SK-N-SH treated with all-trans-retinoic acid at 6 μM for 48 hours (cell line): ENCODE results near the gene MATN4.

Source experiments
- ATAC-seq: fragments of 200-7000 bp; cut with Tn5 transposase; 3 replicates; pipeline ENCODE4 v1.9.1; 2020; ENCODE audit warnings: mild to moderate bottlenecking, moderate library complexity
- ARNTL ChIP-seq: fragments of 450-650 bp; formaldehyde crosslinking; IDR thresholded peaks from 2 replicates; pipeline ENCODE4 v1.5.0; 2020; ENCODE audit warnings: low read depth, mild to moderate bottlenecking, moderate library complexity, borderline replicate concordance
- ESRRG ChIP-seq: fragments of 250-450 bp; sonication (Bioruptor Pico); IDR thresholded peaks from 2 replicates; pipeline ENCODE4 v1.6.1; 2021; ENCODE audit warnings: mild to moderate bottlenecking
- GLIS3 ChIP-seq: fragments of 250-450 bp; sonication (Bioruptor Pico); IDR thresholded peaks from 2 replicates; pipeline ENCODE4 v1.5.0; 2020; ENCODE audit warnings: mild to moderate bottlenecking, moderate library complexity
- ISL1 ChIP-seq: fragments of 250-450 bp; sonication (Bioruptor Pico); IDR thresholded peaks from 2 replicates; pipeline ENCODE4 v2.1.2; 2022; ENCODE audit warnings: mild to moderate bottlenecking, moderate library complexity
- OSR1 ChIP-seq: fragments of 250-450 bp; sonication (Bioruptor Pico); IDR thresholded peaks from 2 replicates; pipeline ENCODE4 v1.8.0; 2022; ENCODE audit warnings: moderate library complexity, mild to moderate bottlenecking, inconsistent platforms
- PPARA ChIP-seq: fragments of 250-450 bp; sonication (Bioruptor Pico); IDR thresholded peaks from 2 replicates; pipeline ENCODE4 v1.5.0; 2020; ENCODE audit warnings: mild to moderate bottlenecking, borderline replicate concordance
- RARB ChIP-seq: fragments of 250-450 bp; sonication (Bioruptor Pico); IDR thresholded peaks from 2 replicates; pipeline ENCODE4 v1.8.0; 2021; ENCODE audit warnings: mild to moderate bottlenecking, moderate library complexity
- SNAI2 ChIP-seq: fragments of 250-450 bp; sonication (Bioruptor Pico); IDR thresholded peaks from 2 replicates; pipeline ENCODE4 v1.5.0; 2020; ENCODE audit warnings: mild to moderate bottlenecking, moderate library complexity
- TCF4 ChIP-seq: fragments of 250-450 bp; sonication (Bioruptor Pico); IDR thresholded peaks from 2 replicates; pipeline ENCODE4 v1.8.0; 2021; ENCODE audit warnings: mild to moderate bottlenecking, moderate library complexity, borderline replicate concordance
- TOX ChIP-seq: fragments of 250-450 bp; sonication (Bioruptor Pico); IDR thresholded peaks from 2 replicates; pipeline ENCODE4 v1.8.0; 2021; ENCODE audit warnings: mild to moderate bottlenecking, moderate library complexity, borderline replicate concordance
- ZC3H10 ChIP-seq: fragments of 250-450 bp; sonication (Bioruptor Pico); IDR thresholded peaks from 2 replicates; pipeline ENCODE4 v1.5.1; 2021; ENCODE audit warnings: mild to moderate bottlenecking, moderate library complexity
- ZFP3 ChIP-seq: fragments of 250-450 bp; sonication (Bioruptor Pico); IDR thresholded peaks from 2 replicates; pipeline ENCODE4 v1.5.0; 2020; ENCODE audit warnings: mild to moderate bottlenecking, moderate library complexity
- ZFP30 ChIP-seq: fragments of 450-650 bp; formaldehyde crosslinking; IDR thresholded peaks from 2 replicates; pipeline ENCODE4 v1.5.0; 2022; ENCODE audit warnings: mild to moderate bottlenecking, moderate library complexity
- ZNF565 ChIP-seq: fragments of 450-650 bp; formaldehyde crosslinking; conservative IDR thresholded peaks from 2 replicates; pipeline ENCODE4 v1.5.0; 2020; ENCODE audit warnings: low read depth, mild to moderate bottlenecking, moderate library complexity
- ZNF8 ChIP-seq: fragments of 450-650 bp; formaldehyde crosslinking; IDR thresholded peaks from 2 replicates; pipeline ENCODE4 v1.5.0; 2020; ENCODE audit warnings: mild to moderate bottlenecking, moderate library complexity
- TF ChIP-seq, protein P1 (sequence below): fragments of 250-450 bp; sonication (Bioruptor Pico); IDR thresholded peaks from 2 replicates; pipeline ENCODE4 v1.8.0; 2021; ENCODE audit warnings: low read depth, mild to moderate bottlenecking, moderate library complexity, borderline replicate concordance
- TF ChIP-seq, protein P2 (sequence below): fragments of 250-450 bp; sonication (Bioruptor Pico); IDR thresholded peaks from 2 replicates; pipeline ENCODE4 v1.8.0; 2020; ENCODE audit warnings: mild to moderate bottlenecking, moderate library complexity, borderline replicate concordance
- TF ChIP-seq, protein P3 (sequence below): fragments of 250-450 bp; sonication (Bioruptor Pico); IDR thresholded peaks from 2 replicates; pipeline ENCODE4 v1.5.1; 2020; ENCODE audit warnings: low read depth, mild to moderate bottlenecking, moderate library complexity
- TF ChIP-seq, protein P4 (sequence below): fragments of 250-450 bp; sonication (Bioruptor Pico); IDR thresholded peaks from 2 replicates; pipeline ENCODE4 v1.5.1; 2021; ENCODE audit warnings: mild to moderate bottlenecking, moderate library complexity

Gene MATN4

DNA sequence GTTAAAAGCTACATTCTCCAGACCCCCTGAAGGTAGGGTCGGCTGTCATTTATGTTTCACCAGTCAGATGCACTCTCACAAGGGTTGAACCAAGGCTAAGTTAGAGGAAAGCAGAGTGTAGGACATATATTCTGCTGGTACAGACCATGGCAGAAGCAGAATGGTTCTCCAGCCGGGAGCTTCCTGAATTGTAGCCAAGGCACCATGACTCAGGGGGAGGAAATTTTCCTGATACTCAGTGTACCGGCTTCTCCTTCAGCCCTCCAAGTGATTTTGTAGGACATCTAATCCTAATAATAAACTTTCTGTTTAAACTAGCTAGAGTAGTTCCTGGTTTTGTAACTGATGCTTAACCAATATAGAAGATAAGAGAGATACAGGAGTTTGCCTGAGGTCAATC, 39.6 kb downstream of the MATN4 start:
- no peak for TF ChIP-seq RARB (CRISPR knock-in tag)
- no peak for TF ChIP-seq ISL1 (CRISPR knock-in tag)
- TF ChIP-seq ESRRG (CRISPR knock-in tag): no peak
- no peak for TF ChIP-seq ZC3H10
- TF ChIP-seq PPARA (CRISPR knock-in tag): no peak
- no peak for TF ChIP-seq ZNF565
- no peak for TF ChIP-seq ZNF8 (CRISPR knock-in tag)
- TF ChIP-seq ARNTL (CRISPR knock-in tag): no peak
- TF ChIP-seq TCF4 (CRISPR knock-in tag): no peak
- no peak for ATAC-seq

DNA sequence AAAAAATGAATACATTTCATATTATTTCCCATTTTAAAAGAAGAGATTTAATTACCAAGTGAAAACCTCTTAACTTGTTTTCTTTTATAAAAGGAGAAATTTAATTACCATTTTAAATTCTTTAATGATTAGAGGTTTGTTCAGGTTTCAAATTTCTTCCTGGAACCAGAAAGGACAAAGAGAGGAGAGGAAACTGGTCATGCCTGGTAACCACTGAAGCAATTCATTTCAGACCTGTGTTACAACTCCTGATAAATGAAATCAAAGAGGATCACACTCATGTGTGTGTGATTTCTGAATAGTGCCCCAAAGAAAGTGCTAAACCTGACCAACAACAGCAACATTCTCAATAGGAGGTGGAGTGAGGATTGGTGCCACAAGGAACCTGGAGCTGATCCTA, 41.1 kb downstream of the MATN4 start:
- ATAC-seq: no peak
- TF ChIP-seq, protein P1, sequence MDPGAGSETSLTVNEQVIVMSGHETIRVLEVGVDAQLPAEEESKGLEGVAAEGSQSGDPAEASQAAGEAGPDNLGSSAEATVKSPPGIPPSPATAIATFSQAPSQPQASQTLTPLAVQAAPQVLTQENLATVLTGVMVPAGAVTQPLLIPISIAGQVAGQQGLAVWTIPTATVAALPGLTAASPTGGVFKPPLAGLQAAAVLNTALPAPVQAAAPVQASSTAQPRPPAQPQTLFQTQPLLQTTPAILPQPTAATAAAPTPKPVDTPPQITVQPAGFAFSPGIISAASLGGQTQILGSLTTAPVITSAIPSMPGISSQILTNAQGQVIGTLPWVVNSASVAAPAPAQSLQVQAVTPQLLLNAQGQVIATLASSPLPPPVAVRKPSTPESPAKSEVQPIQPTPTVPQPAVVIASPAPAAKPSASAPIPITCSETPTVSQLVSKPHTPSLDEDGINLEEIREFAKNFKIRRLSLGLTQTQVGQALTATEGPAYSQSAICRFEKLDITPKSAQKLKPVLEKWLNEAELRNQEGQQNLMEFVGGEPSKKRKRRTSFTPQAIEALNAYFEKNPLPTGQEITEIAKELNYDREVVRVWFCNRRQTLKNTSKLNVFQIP: no peak
- TF ChIP-seq, protein P2, sequence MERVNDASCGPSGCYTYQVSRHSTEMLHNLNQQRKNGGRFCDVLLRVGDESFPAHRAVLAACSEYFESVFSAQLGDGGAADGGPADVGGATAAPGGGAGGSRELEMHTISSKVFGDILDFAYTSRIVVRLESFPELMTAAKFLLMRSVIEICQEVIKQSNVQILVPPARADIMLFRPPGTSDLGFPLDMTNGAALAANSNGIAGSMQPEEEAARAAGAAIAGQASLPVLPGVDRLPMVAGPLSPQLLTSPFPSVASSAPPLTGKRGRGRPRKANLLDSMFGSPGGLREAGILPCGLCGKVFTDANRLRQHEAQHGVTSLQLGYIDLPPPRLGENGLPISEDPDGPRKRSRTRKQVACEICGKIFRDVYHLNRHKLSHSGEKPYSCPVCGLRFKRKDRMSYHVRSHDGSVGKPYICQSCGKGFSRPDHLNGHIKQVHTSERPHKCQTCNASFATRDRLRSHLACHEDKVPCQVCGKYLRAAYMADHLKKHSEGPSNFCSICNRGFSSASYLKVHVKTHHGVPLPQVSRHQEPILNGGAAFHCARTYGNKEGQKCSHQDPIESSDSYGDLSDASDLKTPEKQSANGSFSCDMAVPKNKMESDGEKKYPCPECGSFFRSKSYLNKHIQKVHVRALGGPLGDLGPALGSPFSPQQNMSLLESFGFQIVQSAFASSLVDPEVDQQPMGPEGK (CRISPR knock-in tag): no peak
- TF ChIP-seq TCF4 (CRISPR knock-in tag): no peak
- no peak for TF ChIP-seq ZC3H10
- TF ChIP-seq ZFP30 (CRISPR knock-in tag): no peak
- no peak for TF ChIP-seq ZNF8 (CRISPR knock-in tag)
- no peak for TF ChIP-seq TOX (CRISPR knock-in tag)
- TF ChIP-seq ZFP3 (CRISPR knock-in tag): no peak
- TF ChIP-seq ZNF565: no peak
- no peak for TF ChIP-seq ARNTL (CRISPR knock-in tag)
- no peak for TF ChIP-seq PPARA (CRISPR knock-in tag)
- no peak for TF ChIP-seq ISL1 (CRISPR knock-in tag)
- TF ChIP-seq ESRRG (CRISPR knock-in tag): no peak
- TF ChIP-seq SNAI2 (CRISPR knock-in tag): no peak

DNA sequence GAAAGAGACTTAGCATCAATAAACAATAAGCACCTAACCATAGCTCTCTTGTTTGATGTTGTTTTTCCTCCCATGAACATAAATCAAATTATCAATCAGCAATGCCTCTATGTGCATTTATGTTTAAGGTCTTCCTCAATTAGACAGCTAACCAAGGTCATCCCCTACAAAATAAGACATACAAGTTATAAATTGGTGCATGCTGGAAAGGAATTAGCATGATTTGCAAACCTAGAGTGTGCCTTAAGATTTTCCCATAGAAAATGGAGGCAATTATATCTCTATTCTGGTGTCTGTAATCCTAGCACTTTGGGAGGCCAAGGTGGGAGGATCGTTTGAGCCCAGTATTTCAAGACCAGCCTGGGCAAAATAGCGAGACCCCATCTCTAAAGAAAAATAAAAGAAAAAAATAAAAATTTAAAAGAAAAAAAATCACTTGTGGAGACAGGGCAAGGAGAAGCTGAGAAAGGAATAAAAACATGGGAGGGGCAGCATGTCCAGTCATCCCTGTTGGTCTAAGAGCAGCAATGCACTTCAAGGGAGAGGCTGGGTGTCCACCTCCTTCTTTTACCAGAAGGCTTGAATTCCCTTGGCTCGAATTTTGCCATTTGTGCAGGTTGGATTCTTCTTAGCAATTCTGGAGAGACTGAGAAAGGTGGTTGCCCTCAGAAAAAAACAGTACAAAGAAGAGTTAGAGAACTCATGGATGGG, 44.4 kb downstream of the MATN4 start:
- TF ChIP-seq ISL1 (CRISPR knock-in tag): no peak
- TF ChIP-seq, protein P3, sequence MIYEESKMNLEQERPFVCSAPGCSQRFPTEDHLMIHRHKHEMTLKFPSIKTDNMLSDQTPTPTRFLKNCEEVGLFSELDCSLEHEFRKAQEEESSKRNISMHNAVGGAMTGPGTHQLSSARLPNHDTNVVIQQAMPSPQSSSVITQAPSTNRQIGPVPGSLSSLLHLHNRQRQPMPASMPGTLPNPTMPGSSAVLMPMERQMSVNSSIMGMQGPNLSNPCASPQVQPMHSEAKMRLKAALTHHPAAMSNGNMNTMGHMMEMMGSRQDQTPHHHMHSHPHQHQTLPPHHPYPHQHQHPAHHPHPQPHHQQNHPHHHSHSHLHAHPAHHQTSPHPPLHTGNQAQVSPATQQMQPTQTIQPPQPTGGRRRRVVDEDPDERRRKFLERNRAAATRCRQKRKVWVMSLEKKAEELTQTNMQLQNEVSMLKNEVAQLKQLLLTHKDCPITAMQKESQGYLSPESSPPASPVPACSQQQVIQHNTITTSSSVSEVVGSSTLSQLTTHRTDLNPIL: no peak
- TF ChIP-seq OSR1: no peak
- no peak for TF ChIP-seq TOX (CRISPR knock-in tag)
- no peak for TF ChIP-seq RARB (CRISPR knock-in tag)
- no peak for TF ChIP-seq ZNF565
- no peak for TF ChIP-seq ZC3H10
- TF ChIP-seq ZFP30 (CRISPR knock-in tag): no peak
- TF ChIP-seq TCF4 (CRISPR knock-in tag): no peak
- TF ChIP-seq, protein P1: no peak
- TF ChIP-seq ESRRG (CRISPR knock-in tag): no peak
- ATAC-seq: no peak

DNA sequence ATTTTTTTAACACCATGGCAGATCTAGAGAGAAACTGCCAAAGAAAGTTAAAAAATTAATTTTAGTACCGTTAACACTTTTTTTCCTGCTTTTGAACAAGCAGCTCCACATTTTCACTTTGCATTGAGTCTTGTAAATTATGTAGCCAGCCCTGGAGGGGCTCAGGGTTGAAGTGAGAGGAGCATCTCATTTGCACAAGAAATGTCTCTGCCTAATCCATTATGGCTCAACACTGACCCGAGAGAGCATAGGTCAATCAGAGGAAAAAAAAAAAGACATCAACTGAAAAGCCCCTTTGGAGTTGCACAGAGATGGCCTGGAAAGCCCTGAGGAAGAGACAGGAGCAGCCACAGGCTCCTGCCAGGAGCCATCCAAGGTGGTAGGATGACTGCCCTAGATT, 49.4 kb downstream of the MATN4 start:
- no peak for ATAC-seq
- TF ChIP-seq ZFP30 (CRISPR knock-in tag) (no peak), TOX (CRISPR knock-in tag) (no peak), PPARA (CRISPR knock-in tag) (no peak), OSR1 (no peak), ZFP3 (CRISPR knock-in tag) (no peak), GLIS3 (CRISPR knock-in tag) (no peak), ARNTL (CRISPR knock-in tag) (no peak), TCF4 (CRISPR knock-in tag) (no peak), ISL1 (CRISPR knock-in tag) (no peak), ZNF565 (no peak), RARB (CRISPR knock-in tag) (no peak), SNAI2 (CRISPR knock-in tag) (no peak)
- TF ChIP-seq, protein P1: no peak
- TF ChIP-seq, protein P2 (CRISPR knock-in tag): no peak
- TF ChIP-seq, protein P4, sequence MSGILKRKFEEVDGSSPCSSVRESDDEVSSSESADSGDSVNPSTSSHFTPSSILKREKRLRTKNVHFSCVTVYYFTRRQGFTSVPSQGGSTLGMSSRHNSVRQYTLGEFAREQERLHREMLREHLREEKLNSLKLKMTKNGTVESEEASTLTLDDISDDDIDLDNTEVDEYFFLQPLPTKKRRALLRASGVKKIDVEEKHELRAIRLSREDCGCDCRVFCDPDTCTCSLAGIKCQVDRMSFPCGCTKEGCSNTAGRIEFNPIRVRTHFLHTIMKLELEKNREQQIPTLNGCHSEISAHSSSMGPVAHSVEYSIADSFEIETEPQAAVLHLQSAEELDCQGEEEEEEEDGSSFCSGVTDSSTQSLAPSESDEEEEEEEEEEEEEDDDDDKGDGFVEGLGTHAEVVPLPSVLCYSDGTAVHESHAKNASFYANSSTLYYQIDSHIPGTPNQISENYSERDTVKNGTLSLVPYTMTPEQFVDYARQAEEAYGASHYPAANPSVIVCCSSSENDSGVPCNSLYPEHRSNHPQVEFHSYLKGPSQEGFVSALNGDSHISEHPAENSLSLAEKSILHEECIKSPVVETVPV (CRISPR knock-in tag): no peak
- TF ChIP-seq, protein P3: no peak
